HCT116 (cell line): ENCODE results near the gene NMU. TPM values are rescaled to one million over a fixed set of nuclear protein-coding genes. Genes with fewer than 3 reads are reported as not detected.

Source experiments
- ATAC-seq: fragments of 200-7000 bp; cut with Tn5 transposase; 2 replicates; pipeline ENCODE4 v1.9.1; 2020; ENCODE audit warnings: mild to moderate bottlenecking, moderate library complexity
- BruUV-seq: library from RNA; stranded (reverse); fragments of 400-500 nt; replicated peaks from 2 replicates; lab custom pipeline; 2021; lab: Mats Ljungman, UMichigan
- CTCF ChIA-PET: fragments of 300-600 bp; sonication (Branson Sonifier 250); formaldehyde crosslinking; loops from one replicate; lab custom pipeline; 2021; ENCODE audit warnings: antibody characterized with exemption; lab: Charles Lee
- POLR2A ChIA-PET: fragments of 300-600, 350-600 bp; sonication (Branson Sonifier 250); formaldehyde crosslinking; loops from one replicate; lab custom pipeline; 2021; ENCODE audit warnings: antibody characterized with exemption; lab: Charles Lee
- RAD21 ChIA-PET, 2 experiments: fragments of 300-600 bp; sonication (Branson Sonifier 250); formaldehyde crosslinking; loops; one replicate each; lab custom pipeline; 2023; ENCODE audit warnings: low total read pairs in 2 of 2; ENCODE audit not compliant: uncharacterized antibody in 2 of 2, unreplicated experiment in 2 of 2, low non-redundant PET in 1 of 2; lab: Charles Lee
- DNase-seq: peaks from one replicate; pipeline ENCODE4 v3.0.0-alpha.2; 2010; ENCODE audit warnings: low read depth, low spot score
- H2AFZ ChIP-seq: fragments of 200-600 bp; shearing (Covaris generic), sonication (generic); 2 replicates; pipeline ENCODE4 v1.6.1; 2017; ENCODE audit warnings: low read depth, mixed run types, mixed read lengths, antibody characterized with exemption, low read length; ENCODE audit not compliant: poor library complexity, severe bottlenecking
- H3K27ac ChIP-seq: 2 replicates; pipeline ENCODE4 v1.5.1; 2012; ENCODE audit warnings: low read depth, low read length
- H3K27me3 ChIP-seq: fragments of 200-600 bp; sonication (generic); 2 replicates; pipeline ENCODE4 v1.6.1; 2016; ENCODE audit warnings: mixed run types, low read length, mixed read lengths; ENCODE audit not compliant: insufficient read depth
- H3K36me3 ChIP-seq, 2 experiments: fragments of 200-500 bp in 1 of 2; fragments of 200-600 bp in 1 of 2; sonication (Bioruptor generic) in 1 of 2; sonication (generic) in 1 of 2; 2 replicates each; pipeline versions ENCODE4 v1.5.1 to v1.6.1; 2014 to 2016; ENCODE audit warnings: low read length in 2 of 2, inconsistent platforms in 1 of 2, mixed read lengths in 1 of 2, mixed run types in 1 of 2; ENCODE audit not compliant: insufficient read depth in 2 of 2, control insufficient read depth in 1 of 2
- H3K4me1 ChIP-seq, 2 experiments: fragments of 200-600 bp in 1 of 2; sonication (generic) in 1 of 2; 2 replicates each; pipeline versions ENCODE4 v1.5.1 to v1.6.1; 2012 to 2017; ENCODE audit warnings: low read length in 2 of 2, inconsistent platforms in 1 of 2, mild to moderate bottlenecking in 1 of 2, mixed read lengths in 1 of 2, mixed run types in 1 of 2, moderate library complexity in 1 of 2; ENCODE audit not compliant: insufficient read depth in 2 of 2, control insufficient read depth in 1 of 2
- H3K4me2 ChIP-seq: fragments of 200-600 bp; sonication (generic); 2 replicates; pipeline ENCODE4 v1.6.1; 2017; ENCODE audit warnings: mixed run types, low read length, mixed read lengths
- H3K4me3 ChIP-seq, 2 experiments: fragments of 200-600 bp in 1 of 2; sonication (generic) in 1 of 2; replicated peaks in 1 of 2; 2 replicates each; pipeline ENCODE4 v1.5.1; 2011 to 2016; ENCODE audit warnings: low read length in 2 of 2, control low read depth in 1 of 2, low read depth in 1 of 2, mild to moderate bottlenecking in 1 of 2, mixed read lengths in 1 of 2, mixed run types in 1 of 2
- H3K79me2 ChIP-seq: fragments of 200-600 bp; sonication (generic); 2 replicates; pipeline ENCODE4 v1.6.1; 2017; ENCODE audit warnings: mild to moderate bottlenecking, mixed run types, low read length, moderate library complexity, mixed read lengths; ENCODE audit not compliant: insufficient read depth
- H3K9ac ChIP-seq: fragments of 200-600 bp; sonication (generic); 2 replicates; pipeline ENCODE4 v1.6.1; 2016; ENCODE audit warnings: low read length, mixed read lengths
- H3K9me2 ChIP-seq: fragments of 200-600 bp; sonication (generic), shearing (Covaris generic); 2 replicates; pipeline ENCODE4 v1.6.1; 2017; ENCODE audit warnings: mixed run types, mild to moderate bottlenecking, moderate library complexity; ENCODE audit not compliant: insufficient read depth
- H3K9me3 ChIP-seq, 2 experiments: fragments of 200-500 bp in 1 of 2; fragments of 200-600 bp in 1 of 2; sonication (Bioruptor generic) in 1 of 2; sonication (generic) in 1 of 2; 2 replicates each; pipeline ENCODE4 v1.6.1; 2014 to 2017; ENCODE audit warnings: low read length in 2 of 2, mixed read lengths in 2 of 2, inconsistent platforms in 1 of 2, low read depth in 1 of 2, mild to moderate bottlenecking in 1 of 2, mixed run types in 1 of 2, moderate library complexity in 1 of 2; ENCODE audit not compliant: control insufficient read depth in 1 of 2, insufficient read depth in 1 of 2
- H4K20me1 ChIP-seq: fragments of 200-600 bp; sonication (generic), shearing (Covaris generic); 2 replicates; pipeline ENCODE4 v1.6.1; 2017; ENCODE audit warnings: mixed run types, mild to moderate bottlenecking, moderate library complexity; ENCODE audit not compliant: insufficient read depth
- CBX3 ChIP-seq: IDR thresholded peaks from 2 replicates; pipeline ENCODE4 v1.6.1; 2012; ENCODE audit warnings: low read depth
- POLR2A ChIP-seq: IDR thresholded peaks from 2 replicates; pipeline ENCODE4 v1.7.0; 2011; ENCODE audit warnings: borderline replicate concordance; ENCODE audit not compliant: insufficient read depth, insufficient read length; ENCODE audit errors: extremely low read depth
- YY1 ChIP-seq: IDR thresholded peaks from 2 replicates; pipeline ENCODE4 v1.6.1; 2011; ENCODE audit warnings: low read length, low read depth, moderate library complexity, mild to moderate bottlenecking; ENCODE audit not compliant: insufficient replicate concordance; ENCODE audit errors: extremely low read depth
- ZFX ChIP-seq: fragments of 450-650 bp; IDR thresholded peaks from 2 replicates; pipeline ENCODE4 v1.6.1; 2017
- intact Hi-C: fragments of 100-400 bp; cut with micrococcal nuclease; formaldehyde crosslinking; loops from 2 replicates; pipeline ENCODE4 v1.10.0; 2022
- total RNA-seq: library from RNA; stranded (reverse); gene quantifications from one replicate; pipeline ENCODE4 v1.2.1, GENCODE V29; 2021; ENCODE audit not compliant: unreplicated experiment
- TF ChIP-seq, protein P1 (sequence below): IDR thresholded peaks from 2 replicates; pipeline ENCODE4 v1.6.1; 2012; ENCODE audit warnings: low read depth
- TF ChIP-seq, protein P2 (sequence below), 3 experiments: fragments of 200-600 bp in 1 of 3; sonication (generic) in 1 of 3; IDR thresholded peaks in 2 of 3; conservative IDR thresholded peaks in 1 of 3; 2 replicates each; pipeline ENCODE4 v1.5.1; 2012 to 2017; ENCODE audit warnings: low read depth in 2 of 3, low read length in 2 of 3, antibody characterized with exemption in 1 of 3, borderline replicate concordance in 1 of 3, control low read depth in 1 of 3, mild to moderate bottlenecking in 1 of 3, mixed read lengths in 1 of 3, mixed run types in 1 of 3, moderate library complexity in 1 of 3; ENCODE audit not compliant: insufficient read depth in 1 of 3

NMU gene
- total RNA-seq, 1 experiment from 2014 or later = 81.1 TPM

GRCh38 chr4:55654131-55654530 is 18.0 kb upstream of the NMU start:
- H3K36me3 ChIP-seq = no peaks in the 10 kb centered on the region
- no peaks in the 10 kb centered on the region for H3K4me1 ChIP-seq
- no peaks in the 10 kb centered on the region for H3K27me3 ChIP-seq
- ChIA-PET RAD21 (no interaction called here), CTCF (no interaction called here), POLR2A (no interaction called here)
- no peaks in the 10 kb centered on the region for H4K20me1 ChIP-seq
- H2AFZ ChIP-seq = no peak overlapping the region
- H3K4me3 ChIP-seq = no peak overlapping the region
- intact Hi-C loops = no loop called here
- H3K4me2 ChIP-seq = no peak overlapping the region
- no peaks in the 10 kb centered on the region for H3K9me2 ChIP-seq
- TF ChIP-seq, protein P1, sequence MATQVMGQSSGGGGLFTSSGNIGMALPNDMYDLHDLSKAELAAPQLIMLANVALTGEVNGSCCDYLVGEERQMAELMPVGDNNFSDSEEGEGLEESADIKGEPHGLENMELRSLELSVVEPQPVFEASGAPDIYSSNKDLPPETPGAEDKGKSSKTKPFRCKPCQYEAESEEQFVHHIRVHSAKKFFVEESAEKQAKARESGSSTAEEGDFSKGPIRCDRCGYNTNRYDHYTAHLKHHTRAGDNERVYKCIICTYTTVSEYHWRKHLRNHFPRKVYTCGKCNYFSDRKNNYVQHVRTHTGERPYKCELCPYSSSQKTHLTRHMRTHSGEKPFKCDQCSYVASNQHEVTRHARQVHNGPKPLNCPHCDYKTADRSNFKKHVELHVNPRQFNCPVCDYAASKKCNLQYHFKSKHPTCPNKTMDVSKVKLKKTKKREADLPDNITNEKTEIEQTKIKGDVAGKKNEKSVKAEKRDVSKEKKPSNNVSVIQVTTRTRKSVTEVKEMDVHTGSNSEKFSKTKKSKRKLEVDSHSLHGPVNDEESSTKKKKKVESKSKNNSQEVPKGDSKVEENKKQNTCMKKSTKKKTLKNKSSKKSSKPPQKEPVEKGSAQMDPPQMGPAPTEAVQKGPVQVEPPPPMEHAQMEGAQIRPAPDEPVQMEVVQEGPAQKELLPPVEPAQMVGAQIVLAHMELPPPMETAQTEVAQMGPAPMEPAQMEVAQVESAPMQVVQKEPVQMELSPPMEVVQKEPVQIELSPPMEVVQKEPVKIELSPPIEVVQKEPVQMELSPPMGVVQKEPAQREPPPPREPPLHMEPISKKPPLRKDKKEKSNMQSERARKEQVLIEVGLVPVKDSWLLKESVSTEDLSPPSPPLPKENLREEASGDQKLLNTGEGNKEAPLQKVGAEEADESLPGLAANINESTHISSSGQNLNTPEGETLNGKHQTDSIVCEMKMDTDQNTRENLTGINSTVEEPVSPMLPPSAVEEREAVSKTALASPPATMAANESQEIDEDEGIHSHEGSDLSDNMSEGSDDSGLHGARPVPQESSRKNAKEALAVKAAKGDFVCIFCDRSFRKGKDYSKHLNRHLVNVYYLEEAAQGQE = no peak
- TF ChIP-seq YY1 (no peak), ZFX (no peak), POLR2A (no peak), CBX3 (no peak)
- TF ChIP-seq, protein P2, sequence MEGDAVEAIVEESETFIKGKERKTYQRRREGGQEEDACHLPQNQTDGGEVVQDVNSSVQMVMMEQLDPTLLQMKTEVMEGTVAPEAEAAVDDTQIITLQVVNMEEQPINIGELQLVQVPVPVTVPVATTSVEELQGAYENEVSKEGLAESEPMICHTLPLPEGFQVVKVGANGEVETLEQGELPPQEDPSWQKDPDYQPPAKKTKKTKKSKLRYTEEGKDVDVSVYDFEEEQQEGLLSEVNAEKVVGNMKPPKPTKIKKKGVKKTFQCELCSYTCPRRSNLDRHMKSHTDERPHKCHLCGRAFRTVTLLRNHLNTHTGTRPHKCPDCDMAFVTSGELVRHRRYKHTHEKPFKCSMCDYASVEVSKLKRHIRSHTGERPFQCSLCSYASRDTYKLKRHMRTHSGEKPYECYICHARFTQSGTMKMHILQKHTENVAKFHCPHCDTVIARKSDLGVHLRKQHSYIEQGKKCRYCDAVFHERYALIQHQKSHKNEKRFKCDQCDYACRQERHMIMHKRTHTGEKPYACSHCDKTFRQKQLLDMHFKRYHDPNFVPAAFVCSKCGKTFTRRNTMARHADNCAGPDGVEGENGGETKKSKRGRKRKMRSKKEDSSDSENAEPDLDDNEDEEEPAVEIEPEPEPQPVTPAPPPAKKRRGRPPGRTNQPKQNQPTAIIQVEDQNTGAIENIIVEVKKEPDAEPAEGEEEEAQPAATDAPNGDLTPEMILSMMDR (IDR thresholded peaks at IDR 0.05 in 2 of 3, conservative IDR thresholded peaks at IDR 0.05 in 1 of 3; ENCODE audit: borderline replicate concordance in 1 of 3, insufficient read depth in 1 of 3, low read depth in 2 of 3, low read length in 2 of 3) = no peak
- no peak overlapping the region for H3K9ac ChIP-seq
- DNase-seq (no peak), ATAC-seq (no peak)
- no TSS peak for BruUV-seq
- no peaks in the 10 kb centered on the region for H3K79me2 ChIP-seq
- no peaks in the 10 kb centered on the region for H3K9me3 ChIP-seq
- no peak overlapping the region for H3K27ac ChIP-seq
